GM19395 (cell line): ENCODE data around the gene SPTSSA.

Experiments used
- ATAC-seq: cut with Tn5 transposase; IDR thresholded peaks from one replicate; pipeline ENCODE4 v1.9.1; 2021; ENCODE audit warnings: mild to moderate bottlenecking, moderate library complexity; ENCODE audit not compliant: unreplicated experiment

SPTSSA gene

DNA sequence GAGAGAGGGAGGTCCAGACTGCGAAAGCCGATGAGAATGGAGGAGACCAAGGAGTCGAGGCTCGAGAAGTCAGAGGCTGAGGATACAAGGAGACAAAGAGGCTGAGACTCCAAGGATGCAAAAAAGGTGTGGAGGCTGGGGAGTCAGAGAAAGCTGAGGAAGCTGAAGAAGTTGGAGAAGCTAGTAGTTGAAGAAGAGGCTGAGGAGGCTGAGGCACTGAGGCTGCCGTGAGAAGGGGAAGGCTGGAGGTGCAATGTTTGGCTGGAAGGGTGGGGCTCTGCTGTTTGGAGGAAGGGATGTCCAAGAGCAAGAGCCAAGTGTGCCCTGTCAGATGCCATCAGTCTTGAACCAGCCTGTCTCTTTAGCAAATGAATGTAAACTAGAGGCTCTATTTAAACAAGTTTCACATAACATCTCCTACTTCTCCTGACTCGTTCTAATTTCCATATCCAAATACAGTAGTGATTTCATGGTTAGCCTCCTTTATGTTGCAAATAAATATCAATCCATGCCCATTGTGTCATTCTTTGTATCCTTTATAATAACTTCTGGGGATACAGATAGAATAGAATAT is 10.8 kb upstream of the SPTSSA start:
- no peak for ATAC-seq

DNA sequence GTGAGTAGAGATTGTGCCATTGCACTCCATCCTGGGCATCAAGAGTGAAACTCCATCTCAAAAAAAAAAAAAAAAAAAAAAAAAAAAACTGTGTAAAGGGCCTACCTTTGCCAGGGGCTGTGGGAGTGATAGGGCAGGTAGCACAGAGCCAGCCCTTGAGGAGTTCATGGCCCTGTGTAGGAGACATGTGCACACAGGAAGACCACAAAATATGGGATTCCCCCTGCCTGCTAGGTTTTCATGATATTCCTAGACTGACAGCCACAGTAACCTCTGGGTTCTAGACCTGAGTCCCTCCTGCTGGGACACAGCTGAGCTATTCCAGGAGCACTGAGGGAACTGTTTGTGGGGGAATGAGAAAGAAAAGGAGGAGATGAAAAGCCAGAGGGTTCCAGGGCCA is 8.3 kb upstream of the SPTSSA start:
- ATAC-seq, result no peak

DNA sequence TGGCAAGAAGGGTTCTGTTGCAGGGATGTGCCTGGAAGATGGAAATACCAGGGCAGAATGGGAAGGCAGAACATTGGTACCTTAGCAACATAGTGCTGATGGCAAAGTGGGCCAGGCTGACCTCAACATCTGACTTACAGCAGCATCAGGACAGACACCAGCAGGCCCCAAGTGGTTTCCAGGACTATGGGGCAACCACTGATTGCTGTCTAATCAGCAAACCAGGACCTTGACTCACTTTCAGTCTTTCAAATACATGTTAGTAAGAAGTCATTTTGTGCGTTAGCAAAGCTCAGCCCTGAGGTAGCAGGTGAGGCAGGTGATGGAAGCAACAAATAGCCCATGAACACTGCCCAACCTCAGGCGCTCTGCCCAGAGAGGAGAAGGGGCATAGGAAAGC is 4.7 kb upstream of the SPTSSA start:
- ATAC-seq, result no peak

DNA sequence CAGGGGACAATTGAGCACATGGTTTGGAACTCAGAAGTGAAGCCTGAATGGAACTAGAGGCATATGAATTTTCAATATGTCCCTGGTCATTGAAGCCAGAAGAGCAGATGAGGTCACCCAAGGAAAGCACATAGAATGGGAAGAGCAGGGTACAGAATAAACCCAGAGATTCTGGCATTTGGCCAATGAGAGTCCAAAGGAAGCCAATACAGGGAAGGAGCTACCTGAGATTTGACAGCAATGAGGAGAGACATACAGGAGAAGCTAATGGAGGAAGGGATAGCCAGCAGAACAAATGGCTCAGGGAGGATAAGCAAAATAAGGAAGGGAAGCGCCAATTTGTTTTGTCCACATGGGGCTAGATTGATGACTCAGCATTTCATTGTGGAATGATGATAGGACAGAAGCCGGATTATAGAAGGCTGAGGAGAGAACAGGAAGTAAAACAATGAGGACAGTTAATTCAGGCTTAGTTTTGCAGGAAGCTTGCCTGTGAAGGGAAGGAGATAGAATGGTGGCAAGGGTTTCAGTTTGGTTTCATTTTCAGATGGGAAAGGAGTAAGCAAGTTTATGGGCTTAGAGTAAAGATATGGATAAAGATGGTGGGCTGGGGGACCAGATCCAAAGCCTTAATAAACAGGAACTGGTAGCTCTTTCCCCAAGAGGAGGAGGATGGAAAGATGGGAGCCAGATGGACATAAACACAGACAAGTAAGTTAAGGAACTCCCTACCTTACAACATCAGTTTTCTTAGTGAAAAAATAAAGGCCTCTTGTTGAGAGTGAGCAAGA is 3.2 kb upstream of the SPTSSA start:
- no peak for ATAC-seq

DNA sequence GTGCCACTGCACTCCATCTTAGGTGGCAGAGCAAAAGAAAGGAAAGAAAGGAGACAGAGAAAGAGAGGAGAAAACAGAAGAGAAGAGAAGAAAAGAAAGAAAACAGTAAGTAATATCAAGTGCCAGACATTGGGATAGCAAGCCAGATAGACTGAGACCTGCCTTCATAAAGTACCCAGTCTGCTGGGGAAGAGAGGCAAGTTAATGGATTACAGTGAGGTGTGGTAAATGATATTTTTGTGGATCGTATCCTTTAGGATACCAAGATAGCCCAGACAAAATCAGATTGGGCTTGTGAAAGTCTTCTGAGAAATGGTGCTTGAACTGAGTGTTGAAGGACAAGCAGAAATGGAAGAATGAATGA is 1.5 kb upstream of the SPTSSA start:
- ATAC-seq, result no peak

DNA sequence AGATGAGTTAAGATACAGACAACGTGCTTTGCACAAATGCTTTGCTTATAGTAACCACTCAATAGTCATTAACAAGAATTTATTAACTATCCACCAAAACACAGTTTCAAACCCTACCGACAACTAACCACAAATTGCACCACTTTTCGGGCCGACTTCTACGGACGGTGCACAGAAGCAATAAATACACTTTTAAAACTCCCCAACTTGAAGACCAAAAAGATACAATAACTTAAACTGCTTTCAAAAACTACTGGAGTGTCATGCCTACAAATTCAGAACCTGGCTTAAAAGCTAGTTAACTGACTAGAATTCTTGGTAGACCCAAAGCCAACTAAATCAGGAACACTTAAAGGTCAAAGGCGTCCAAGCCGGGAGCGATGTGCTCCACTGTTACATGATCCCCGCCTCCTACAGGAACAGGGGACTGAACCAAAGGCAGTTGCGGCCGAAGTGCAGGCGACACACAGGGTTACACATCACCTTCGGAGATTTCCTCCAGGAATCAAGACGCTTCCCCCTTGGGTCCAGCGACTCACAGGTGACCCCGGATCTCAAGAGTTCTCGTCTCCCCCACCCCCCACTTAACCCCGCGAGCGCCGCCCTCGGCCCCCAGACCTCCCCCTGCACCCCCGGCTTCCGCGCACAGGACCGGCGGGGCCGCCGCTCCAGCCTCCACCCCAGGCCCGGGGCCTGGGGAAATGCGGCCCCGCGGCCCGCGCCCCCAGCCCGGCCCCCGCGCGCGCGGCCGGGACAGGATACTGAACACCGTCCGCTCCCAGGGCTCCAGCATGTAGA is 507 bp downstream of the SPTSSA start:
- peak; percentile 52 for ATAC-seq

DNA sequence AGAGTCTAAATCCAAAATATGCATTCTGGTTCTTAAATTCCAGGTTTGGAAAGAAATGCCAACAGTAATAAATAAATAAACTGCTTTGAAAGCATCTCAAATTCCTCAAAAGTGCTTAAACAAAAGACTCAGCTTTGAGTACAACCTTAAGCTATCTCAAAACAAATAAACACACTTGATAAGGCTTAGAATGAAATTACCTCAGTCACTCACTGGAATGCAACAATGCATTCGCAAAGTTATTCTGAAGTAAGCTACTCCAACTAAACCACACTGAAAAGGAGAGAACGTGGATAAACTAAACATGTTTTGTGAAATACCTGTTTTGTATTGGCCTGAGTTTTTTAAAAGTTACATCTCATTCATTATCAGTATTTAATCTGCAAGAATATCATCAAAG is 1.2 kb downstream of the SPTSSA start:
- ATAC-seq, result no peak

DNA sequence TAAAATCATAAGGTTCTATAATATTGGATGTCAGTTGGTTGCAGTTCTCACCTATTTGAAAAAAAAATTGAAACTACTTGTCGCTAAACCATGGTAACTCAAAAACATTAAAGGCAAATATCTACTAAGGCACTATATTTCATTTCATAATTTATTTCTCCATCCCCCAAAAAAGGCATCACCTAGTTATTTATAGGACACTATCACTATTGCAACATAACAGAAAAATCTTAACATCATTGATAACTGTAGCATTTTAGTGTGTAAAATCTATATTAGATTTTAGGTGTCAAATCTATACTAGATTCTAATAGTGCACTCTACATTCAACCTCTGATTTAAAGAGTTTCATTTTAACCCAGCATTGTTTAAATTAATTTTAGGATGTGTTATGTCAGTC is 1.7 kb downstream of the SPTSSA start:
- no peak for ATAC-seq

DNA sequence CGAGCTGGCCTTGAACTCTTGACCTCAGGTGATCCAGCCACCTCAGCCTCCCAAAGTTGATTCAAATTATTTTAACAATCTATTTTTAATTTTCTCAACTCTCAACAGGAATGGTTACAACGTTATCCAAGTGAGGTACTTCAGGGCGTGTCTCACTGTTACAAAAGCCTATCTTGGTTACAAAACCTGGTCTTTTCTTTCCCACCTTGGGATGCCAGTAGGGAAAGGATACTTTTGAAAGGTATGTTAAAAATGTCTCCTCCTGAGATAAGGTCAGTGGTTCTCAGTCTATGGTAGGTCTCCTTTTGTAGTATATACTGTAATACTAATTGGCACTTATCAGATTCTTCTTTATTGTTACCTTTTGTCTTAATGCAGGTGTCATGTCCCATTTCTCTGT is 4.9 kb downstream of the SPTSSA start:
- no peak for ATAC-seq

DNA sequence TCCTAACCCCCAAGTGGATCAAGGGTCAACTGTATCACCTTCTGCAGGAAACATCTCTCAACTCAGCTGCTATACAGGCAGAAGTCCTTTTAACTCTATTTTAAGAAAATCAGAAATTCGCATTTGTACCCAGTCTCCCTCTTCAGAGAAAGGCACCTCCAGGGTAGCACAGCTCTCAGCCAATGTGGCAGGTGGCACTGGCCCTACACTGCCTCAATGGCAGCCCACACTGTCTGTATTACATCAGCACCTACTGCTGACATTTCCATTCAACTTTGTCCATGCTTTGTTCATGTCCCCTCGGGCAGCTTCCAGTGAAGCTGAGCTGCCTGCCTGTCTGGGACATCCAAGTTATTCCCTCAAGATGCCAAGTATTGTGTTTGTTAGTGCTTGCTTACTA is 8.8 kb downstream of the SPTSSA start:
- no peak for ATAC-seq

DNA sequence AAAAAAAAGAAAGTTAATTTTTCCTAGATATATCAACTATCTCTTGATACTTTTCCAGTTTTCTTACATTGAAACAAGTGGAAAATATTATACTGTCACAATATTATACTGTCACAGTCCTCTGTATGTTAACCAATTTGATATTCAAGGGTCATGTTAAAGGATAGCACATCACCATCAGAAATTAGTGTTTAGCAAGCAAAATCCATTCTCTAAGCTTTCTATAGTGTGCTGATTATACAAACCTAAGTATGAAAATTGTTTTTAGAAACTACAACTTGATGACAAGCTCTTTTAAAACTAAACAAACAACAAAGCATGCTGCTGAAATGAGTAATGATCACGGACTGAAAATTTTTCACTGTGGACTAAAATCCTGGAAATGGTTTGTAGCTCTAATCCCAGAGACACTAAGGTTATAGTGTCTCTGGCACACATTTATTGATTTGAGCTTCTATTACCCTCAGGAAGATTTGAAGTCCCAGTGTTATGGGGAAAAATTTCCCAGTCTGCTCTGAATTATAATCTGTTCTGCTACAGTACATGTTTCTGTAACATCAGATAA is 9.7 kb downstream of the SPTSSA start:
- no peak for ATAC-seq

DNA sequence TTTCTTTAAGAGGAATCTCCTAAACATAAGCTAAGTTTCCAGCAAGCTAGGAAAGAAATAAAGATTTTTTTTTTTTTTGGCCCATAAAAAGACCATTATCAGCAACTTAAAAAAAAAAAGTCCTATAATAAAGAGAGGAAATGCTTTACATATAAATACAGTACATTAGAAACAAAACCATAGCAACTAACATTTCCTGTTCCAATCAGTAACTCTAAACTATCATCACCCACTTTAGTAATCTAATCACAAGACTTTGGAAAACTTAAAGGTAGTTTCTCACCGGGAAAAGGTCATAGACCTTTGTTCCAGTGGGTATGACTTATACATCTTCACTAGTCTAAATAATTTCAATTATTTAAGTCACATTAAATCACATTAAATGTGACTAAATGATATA is 11.1 kb downstream of the SPTSSA start:
- no peak for ATAC-seq

DNA sequence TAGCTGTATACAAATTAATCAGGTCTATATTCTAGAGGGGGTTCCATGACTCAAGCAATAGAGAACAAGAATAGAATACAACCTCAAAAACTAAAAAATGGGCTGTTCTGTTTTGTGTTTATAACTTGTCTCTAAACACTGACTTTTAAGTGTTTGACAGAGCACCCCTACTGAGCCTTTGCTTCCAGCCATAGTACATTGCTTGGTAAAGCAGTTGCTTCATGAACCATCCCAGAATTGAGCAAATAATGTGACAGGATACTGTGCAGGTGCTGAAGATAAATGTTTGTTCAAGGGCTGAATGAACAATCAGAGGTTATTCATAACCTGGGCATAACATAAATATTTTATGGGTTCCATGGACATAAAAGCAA is 11.5 kb downstream of the SPTSSA start:
- no peak for ATAC-seq

DNA sequence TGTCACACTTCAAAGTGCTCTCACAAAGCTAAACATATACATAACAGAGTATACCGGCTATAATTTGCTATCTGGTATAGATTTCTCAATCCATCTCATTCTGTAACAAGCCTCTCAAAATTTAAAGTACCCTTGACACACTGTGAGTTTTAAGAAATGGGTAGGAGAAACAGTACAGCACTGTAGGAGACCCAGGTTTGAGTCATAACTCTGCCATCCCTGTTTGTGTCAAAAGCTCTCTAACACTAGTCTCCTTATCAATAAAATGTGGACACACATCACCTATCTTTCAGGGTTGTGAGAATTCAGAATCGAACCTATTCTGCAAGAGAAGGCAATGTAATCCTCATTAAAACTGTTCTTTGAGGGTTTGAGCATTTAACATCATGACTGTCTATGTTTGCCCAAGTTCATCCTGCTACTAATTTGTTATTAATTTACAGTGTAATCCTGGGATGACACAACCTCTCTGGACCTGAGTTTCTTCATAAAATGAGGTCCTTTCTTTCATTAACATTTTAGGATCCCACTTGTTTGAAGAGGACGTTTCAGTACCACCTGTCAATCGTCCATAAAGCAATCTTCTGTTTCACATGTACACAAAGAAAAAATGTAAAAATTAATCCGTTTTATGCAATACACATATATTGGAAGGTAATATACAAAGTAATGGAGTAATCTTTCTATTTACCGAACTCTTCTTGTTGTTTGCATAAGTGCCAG is 12.1 kb downstream of the SPTSSA start:
- ATAC-seq, result no peak

DNA sequence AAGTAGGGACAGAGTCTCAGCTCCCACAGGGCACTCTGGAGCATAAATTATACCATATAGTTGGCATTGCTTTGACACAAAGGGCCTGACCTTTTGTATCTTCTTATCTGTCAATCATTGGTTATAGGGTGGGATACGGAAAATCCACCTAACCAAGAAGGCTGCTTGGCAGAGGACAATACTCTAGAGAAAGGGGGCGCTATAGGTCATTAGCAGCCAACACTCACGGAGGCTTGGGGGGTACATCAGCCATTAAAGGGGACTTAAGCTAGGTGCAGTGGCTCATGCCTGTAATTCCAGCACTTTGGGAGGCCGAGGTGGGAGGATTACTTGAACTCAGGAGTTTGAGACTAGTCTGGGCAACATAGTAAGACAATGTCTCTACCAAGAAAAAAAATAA is 22.9 kb downstream of the SPTSSA start:
- no peak for ATAC-seq

DNA sequence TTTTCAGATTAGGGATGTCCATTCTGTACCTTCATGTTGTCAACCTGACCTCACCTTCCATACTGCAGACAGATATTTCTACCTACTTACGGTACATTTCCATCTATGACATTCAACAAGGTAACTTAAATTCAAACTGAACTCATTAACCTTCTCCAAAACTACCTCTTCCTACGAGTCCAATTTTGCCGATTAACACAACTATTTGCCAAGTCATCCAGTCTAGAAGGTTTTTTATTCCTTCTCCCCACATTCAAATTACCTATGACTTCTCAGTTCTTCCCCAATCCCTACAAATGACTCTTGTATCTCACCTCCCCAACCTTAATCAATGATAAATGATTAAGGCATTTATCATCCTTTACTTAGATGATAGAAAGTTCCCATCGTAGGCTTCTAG is 23.6 kb downstream of the SPTSSA start:
- no peak for ATAC-seq

DNA sequence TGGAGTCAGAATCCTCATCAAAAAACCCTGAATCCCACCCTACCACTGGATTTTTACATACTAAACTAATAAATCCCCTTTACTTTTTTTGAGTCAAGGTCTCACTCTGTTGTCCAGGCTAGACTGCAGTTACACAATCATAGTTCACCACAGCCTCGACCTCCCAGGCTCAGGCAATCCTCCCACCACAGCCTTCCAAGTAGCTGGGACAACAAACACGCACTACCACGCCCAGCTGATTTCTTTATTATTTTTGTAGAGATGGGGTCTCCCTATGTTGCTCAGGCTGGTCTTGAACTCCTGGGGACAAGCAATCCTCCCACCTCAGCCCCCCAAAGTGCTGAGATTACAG is 24.3 kb downstream of the SPTSSA start:
- no peak for ATAC-seq

DNA sequence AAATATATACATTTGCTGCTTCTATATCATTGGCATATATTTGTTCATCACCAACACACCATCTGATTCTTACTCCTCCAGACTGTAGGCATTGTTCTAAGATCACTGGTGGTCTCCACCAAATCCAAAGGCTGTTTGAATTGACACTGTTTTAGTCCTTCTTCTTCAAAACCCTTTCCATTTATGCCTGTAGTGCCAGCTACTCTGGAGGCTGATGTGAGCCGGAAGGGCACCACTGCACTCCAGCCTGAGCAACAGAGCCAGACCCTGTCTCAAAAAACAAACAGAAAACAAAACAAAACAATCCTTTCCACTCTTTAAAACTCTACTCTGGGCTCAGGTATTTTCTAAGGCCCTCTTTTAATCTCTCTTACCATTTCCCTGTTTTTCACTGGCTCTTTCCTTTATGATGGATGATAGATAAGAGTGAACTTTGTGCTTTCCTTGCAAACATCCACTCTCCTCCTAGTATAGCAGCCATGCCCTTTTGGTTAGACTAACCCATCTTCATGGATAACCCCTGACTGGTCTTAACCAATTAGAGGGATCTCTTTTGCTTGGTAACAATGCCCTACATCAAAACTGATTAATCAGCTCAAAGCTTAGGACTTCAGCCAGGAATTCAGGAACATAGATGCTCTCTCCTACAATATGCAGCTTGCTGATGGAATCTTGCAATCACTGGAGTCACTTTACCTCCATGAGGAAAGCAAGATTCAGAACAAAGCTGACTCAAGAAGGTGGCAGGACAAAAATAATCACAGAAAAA is 24.9 kb downstream of the SPTSSA start:
- no peak for ATAC-seq

DNA sequence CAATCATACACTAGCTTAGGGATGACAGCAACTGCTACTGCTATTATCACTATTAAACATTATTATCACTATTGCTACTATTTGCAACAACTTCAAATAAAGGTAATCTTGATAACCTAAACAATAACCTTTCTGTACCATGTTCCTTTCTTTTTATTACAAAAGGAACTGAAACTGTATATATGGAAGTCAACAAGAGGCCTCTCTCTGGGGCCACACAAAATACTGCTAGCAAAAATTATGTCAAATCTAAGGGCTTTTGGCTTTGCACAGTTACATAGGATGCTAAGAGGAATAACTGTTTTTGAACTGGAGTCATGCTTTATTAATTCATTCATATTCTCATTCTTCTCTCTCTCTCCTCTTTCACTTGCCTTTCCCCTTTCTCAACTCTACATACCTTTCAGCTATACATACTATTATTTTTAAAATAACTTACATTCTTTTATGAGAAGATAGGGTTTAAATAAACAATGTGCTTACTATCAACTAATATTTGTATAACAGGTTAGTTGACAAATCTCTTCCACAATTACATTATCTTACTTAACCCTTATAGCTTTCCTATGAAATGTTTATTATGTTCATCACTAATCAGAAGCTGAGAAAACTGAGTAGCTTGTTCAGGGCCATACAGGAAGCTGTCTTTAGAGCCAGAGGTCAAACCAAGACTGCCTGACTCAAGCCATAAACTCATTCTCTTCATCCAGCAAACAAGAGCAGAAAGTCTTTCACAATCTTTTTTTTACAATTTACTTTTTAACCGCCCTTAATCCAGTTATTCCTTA is 25.7 kb downstream of the SPTSSA start:
- ATAC-seq, result peak; percentile 68

DNA sequence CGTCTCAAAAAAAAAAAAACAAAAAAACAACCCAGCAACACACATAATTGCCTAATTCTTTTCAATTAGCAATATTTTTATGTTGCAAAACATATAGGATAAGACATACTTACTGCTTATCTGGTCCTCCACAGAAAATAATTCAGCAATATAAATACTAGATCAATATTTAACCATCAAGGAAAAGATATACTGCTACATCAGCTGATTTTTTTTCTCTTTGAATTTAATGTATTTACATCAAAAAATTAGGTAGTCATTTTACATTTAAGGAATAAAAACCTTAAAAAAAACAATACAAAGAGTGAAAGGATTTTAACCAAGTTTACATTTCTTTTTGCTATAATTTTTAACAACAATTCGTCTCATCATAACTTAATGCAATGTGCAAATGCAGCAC is 28.1 kb downstream of the SPTSSA start:
- ATAC-seq, result no peak
